ENCODE results near the gene ARHGAP4. TPM values are rescaled to one million over a fixed set of nuclear protein-coding genes. Genes with fewer than 3 reads are reported as not detected.
A peak's percentile ranks its signal among the peaks of the same experiment; 100 is the strongest.

ARHGAP4 gene
- total RNA-seq, 1 donor from 2014 or later = 72.2 TPM

DNA sequence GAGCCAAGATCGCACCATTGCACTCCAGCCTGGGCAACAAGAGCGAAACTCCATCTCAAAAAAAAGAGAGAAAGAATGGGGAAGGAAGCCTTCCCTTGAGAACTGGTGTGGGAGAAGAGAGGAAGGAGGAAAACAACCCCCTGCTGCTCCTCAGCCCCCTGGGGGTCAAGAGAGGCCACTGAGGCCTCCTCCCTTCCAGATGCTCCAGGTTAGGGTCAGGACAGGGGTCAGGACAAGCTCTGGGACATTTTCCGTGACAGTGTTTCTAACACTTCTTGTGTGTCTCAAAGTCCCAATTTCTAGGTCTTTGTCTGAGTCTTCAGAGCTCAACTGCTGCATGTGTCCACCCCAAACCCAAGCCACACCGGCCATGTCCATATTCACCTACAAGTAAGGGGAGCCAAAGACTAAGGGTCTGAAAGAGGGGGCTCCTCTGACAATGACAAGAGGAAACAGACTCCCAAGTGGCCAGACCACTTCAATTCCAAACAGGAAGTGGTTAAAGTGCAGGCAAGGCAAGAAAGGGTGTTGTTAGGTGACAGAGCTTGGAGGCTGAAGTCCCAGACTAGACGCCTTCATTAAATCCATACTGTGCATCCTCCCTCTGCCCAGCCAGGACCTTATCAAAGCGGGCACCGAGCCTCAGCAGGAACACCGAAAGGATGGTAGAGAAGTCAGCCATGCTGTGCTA is 48.3 kb downstream of the ARHGAP4 start:
- TF ChIP-seq, protein P1, sequence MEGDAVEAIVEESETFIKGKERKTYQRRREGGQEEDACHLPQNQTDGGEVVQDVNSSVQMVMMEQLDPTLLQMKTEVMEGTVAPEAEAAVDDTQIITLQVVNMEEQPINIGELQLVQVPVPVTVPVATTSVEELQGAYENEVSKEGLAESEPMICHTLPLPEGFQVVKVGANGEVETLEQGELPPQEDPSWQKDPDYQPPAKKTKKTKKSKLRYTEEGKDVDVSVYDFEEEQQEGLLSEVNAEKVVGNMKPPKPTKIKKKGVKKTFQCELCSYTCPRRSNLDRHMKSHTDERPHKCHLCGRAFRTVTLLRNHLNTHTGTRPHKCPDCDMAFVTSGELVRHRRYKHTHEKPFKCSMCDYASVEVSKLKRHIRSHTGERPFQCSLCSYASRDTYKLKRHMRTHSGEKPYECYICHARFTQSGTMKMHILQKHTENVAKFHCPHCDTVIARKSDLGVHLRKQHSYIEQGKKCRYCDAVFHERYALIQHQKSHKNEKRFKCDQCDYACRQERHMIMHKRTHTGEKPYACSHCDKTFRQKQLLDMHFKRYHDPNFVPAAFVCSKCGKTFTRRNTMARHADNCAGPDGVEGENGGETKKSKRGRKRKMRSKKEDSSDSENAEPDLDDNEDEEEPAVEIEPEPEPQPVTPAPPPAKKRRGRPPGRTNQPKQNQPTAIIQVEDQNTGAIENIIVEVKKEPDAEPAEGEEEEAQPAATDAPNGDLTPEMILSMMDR (IDR thresholded peaks at IDR 0.05; ENCODE audit: unreplicated experiment) = no peak
- Mint-ChIP-seq H3K27ac (ENCODE audit: unreplicated experiment) (no peak overlapping the region), H3K9me3 (ENCODE audit: unreplicated experiment) (no peaks in the 10 kb centered on the region), H3K4me1 (ENCODE audit: unreplicated experiment) (peaks cover 14% of the 10 kb centered on the region), H3K36me3 (ENCODE audit: low read depth, unreplicated experiment) (no peaks in the 10 kb centered on the region), H3K27me3 (ENCODE audit: unreplicated experiment) (peaks cover 6% of the 10 kb centered on the region), H3K4me3 (ENCODE audit: unreplicated experiment) (no peak overlapping the region)
- no peak for DNase-seq (ENCODE audit: low spot score)

DNA sequence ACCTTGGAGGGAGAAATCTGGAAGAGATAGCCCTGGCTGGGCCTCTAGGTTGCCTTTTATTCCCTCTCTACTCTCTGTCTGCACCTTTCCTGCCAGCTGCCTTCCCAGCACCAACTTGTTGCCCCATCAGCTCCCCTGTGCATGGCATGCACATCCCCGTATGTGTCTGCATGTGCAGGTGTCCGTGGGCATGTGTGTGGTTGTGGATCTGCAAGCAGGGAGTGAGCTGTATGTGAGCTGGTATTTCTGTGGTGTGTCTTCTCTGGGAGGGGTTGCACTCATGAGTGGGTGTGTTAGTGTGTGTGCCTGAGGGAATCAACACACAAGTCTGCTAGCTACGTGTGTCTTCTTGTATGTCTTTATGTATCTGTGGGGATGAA is 50.0 kb downstream of the ARHGAP4 start:
- Mint-ChIP-seq H3K27ac (ENCODE audit: unreplicated experiment) (no peak overlapping the region), H3K4me3 (ENCODE audit: unreplicated experiment) (no peak overlapping the region), H3K4me1 (ENCODE audit: unreplicated experiment) (peaks cover 14% of the 10 kb centered on the region), H3K36me3 (ENCODE audit: low read depth, unreplicated experiment) (no peaks in the 10 kb centered on the region), H3K27me3 (ENCODE audit: unreplicated experiment) (peaks cover 6% of the 10 kb centered on the region), H3K9me3 (ENCODE audit: unreplicated experiment) (no peaks in the 10 kb centered on the region)
- no peak for DNase-seq (ENCODE audit: low spot score)
- TF ChIP-seq, protein P1 (IDR thresholded peaks at IDR 0.05; ENCODE audit: unreplicated experiment) = no peak

DNA sequence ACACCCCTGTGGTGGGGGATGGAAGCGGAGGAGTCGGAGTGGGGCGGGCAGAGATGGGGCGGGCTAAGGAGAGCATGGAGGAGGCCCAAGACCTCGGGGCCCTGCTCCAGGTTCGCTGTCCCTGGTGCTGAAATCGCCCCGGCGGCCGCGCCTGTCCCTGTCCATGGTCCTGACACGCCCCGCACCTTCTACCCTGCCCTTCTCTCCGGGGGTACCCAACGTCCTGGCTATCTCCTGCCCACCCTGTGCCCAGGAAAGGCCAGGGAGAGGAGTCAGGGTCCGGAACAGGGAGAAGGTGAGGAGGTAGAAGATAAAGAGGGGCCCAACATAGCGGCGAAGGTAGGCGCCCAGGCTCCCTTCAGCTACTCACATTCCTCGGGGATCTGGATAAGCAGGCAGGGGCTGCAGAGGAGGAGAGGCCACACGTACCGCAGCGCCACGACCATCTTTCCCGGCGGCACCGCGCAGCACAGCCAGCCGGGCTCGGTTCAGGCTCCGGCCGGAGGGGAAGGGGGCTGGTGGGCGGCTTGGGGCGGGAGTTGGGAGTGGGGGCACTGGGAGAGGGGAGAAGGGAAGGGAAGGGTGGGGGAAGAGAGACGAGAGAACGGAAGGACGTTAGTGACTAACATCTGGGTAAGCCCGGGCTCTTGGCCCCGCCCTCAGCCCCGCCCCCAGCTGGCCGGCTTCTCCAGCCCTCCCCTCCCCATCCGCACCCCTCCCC is 50.5 kb downstream of the ARHGAP4 start:
- peaks cover 14% of the 10 kb centered on the region for H3K4me1 Mint-ChIP-seq (ENCODE audit: unreplicated experiment)
- H3K27me3 Mint-ChIP-seq (ENCODE audit: unreplicated experiment) = peaks cover 6% of the 10 kb centered on the region
- peak; percentile 67 for DNase-seq (ENCODE audit: low spot score)
- H3K4me3 Mint-ChIP-seq (ENCODE audit: unreplicated experiment) = no peak overlapping the region
- TF ChIP-seq, protein P1 (IDR thresholded peaks at IDR 0.05; ENCODE audit: unreplicated experiment) = no peak
- H3K36me3 Mint-ChIP-seq (ENCODE audit: low read depth, unreplicated experiment) = no peaks in the 10 kb centered on the region
- no peaks in the 10 kb centered on the region for H3K9me3 Mint-ChIP-seq (ENCODE audit: unreplicated experiment)
- no peak overlapping the region for H3K27ac Mint-ChIP-seq (ENCODE audit: unreplicated experiment)

DNA sequence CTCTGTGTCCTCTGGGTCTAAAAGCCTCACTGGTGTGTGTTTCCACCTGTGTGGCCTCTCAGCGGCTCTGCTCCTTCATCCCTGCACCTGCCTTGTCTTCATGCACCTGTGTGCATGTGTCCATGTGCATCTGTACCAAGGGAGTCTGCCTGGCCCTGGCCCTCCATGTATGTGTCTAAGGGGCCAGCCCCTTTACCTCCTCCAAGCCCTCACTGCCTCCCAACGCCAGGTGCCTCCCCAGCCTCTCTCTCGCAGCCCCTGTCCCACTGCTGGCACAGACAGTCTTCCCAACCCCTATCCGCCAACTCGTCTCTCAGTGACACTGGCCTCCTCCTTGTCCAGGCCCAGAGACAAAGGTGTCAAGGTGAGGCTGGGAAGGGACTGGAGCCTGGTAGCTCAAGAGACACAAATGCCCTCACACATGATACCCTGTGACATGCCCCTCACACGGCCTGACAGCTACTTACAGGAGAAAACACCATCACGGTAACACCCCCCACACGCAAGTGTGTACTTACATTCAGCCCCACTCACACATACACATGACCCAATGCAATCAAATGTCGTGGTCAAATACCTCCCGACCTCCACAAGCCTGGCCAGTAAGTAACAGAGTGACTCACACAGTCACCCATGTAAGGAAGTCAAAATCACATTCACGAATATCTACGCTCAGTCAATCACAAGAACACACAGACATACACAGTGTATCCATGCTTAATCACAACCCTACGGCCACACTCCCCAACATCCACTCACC is 51.5 kb downstream of the ARHGAP4 start:
- no peak for DNase-seq (ENCODE audit: low spot score)
- Mint-ChIP-seq H3K36me3 (ENCODE audit: low read depth, unreplicated experiment) (no peaks in the 10 kb centered on the region), H3K4me3 (ENCODE audit: unreplicated experiment) (no peak overlapping the region), H3K27ac (ENCODE audit: unreplicated experiment) (peak overlapping the region; percentile 45), H3K4me1 (ENCODE audit: unreplicated experiment) (peaks cover 14% of the 10 kb centered on the region), H3K9me3 (ENCODE audit: unreplicated experiment) (no peaks in the 10 kb centered on the region), H3K27me3 (ENCODE audit: unreplicated experiment) (peaks cover 6% of the 10 kb centered on the region)
- TF ChIP-seq, protein P1 (IDR thresholded peaks at IDR 0.05; ENCODE audit: unreplicated experiment) = no peak

DNA sequence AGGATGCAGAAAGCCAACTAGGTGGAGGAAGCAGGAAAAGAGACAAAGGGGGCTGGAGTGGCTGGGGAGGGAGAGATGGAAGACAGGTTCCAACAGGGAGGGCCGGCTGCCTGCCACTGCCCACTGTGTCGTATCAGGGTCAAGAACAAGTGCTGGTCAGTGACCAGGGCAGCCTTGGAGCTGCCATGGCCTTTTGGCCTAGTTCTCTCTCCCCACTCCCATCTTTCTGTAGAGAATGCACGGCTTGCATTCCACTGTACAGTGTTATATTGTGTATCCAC is 52.0 kb downstream of the ARHGAP4 start:
- no peak overlapping the region for H3K27ac Mint-ChIP-seq (ENCODE audit: unreplicated experiment)
- H3K9me3 Mint-ChIP-seq (ENCODE audit: unreplicated experiment) = no peaks in the 10 kb centered on the region
- DNase-seq (ENCODE audit: low spot score) = no peak
- TF ChIP-seq, protein P1 (IDR thresholded peaks at IDR 0.05; ENCODE audit: unreplicated experiment) = no peak
- peaks cover 13% of the 10 kb centered on the region for H3K4me1 Mint-ChIP-seq (ENCODE audit: unreplicated experiment)
- H3K27me3 Mint-ChIP-seq (ENCODE audit: unreplicated experiment) = peaks cover 6% of the 10 kb centered on the region
- no peak overlapping the region for H3K4me3 Mint-ChIP-seq (ENCODE audit: unreplicated experiment)
- no peaks in the 10 kb centered on the region for H3K36me3 Mint-ChIP-seq (ENCODE audit: low read depth, unreplicated experiment)
